ENCODE data around the gene NQO1.

GRCh38 chr16:69680358-69680757 is 46.0 kb downstream of the NQO1 start:
- TF ChIP-seq EZH2 (IDR thresholded peaks at IDR 0.05; ENCODE audit: borderline replicate concordance, low read depth, low read length, severe bottlenecking): no peak
- no peak for TF ChIP-seq CTCF (IDR thresholded peaks at IDR 0.05; ENCODE audit: borderline replicate concordance, extremely low read depth, low read length, poor library complexity, severe bottlenecking)

Data from DND-41 (cell line).